Mucosa of gallbladder (tissue), 1 donor: Measurements from ENCODE around the gene EPN2. TPM values are rescaled to one million over a fixed set of nuclear protein-coding genes. Genes with fewer than 3 reads are reported as not detected.
A peak's percentile ranks its signal among the peaks of the same experiment; 100 is the strongest.

Source experiments
- DNase-seq: peaks from one replicate; pipeline ENCODE4 v3.0.0-alpha.2; 2020; ENCODE audit warnings: low spot score
- total RNA-seq: library from RNA; stranded (reverse); gene quantifications from one replicate; pipeline ENCODE4 v1.2.1, GENCODE V29; 2021
- donor health status: DM: no; HTN: no; CAD: no.

The EPN2 gene
- total RNA-seq, 1 donor from 2014 or later, result 47.0 TPM

GRCh38 chr17:19291646-19292376, 54.6 kb downstream of the EPN2 start:
- DNase-seq, result no peak

GRCh38 chr17:19292377-19292711, 55.2 kb downstream of the EPN2 start:
- no peak for DNase-seq

GRCh38 chr17:19294443-19294842, 57.3 kb downstream of the EPN2 start:
- DNase-seq, result no peak

- DNase-seq, result no peak
Measured at GRCh38 chr17:19295473-19296135, 58.4 kb downstream of the EPN2 start.

- DNase-seq, result no peak
Measured at GRCh38 chr17:19296786-19297778, 59.9 kb downstream of the EPN2 start.

DNA sequence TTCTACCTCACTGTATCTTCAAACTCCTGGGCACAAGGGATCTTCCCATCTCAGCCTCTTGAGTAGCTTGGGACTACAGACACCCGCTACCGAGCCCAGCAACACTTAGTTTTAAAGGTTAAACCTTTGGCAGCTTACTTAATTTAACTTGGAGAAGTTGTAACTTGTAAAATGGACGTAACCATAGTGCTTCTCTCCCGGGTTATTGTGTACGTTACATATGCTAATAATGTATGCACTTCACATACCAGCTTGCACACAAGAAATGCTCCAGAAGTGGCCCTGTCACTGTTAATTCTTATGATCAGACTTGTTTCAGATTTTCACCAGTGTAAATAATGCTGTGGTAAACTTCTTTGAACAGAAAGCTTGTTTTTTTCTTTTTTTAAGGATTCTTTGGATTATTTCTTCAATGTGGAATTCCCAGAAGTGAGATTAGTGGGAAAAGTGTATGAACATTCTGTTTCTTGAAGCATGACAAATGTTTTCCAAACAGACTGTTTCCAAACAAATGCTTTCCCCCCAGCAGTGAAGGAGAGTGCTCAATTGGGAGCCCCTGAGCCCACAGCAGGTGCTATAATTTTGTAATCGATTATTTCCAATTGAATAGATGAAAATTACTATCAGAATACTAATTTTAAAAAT, 61.5 kb downstream of the EPN2 start:
- DNase-seq, result no peak

GRCh38 chr17:19299214-19299747, 62.1 kb downstream of the EPN2 start:
- no peak for DNase-seq

- DNase-seq, result no peak
Measured at GRCh38 chr17:19299866-19300265, 62.7 kb downstream of the EPN2 start.

DNA sequence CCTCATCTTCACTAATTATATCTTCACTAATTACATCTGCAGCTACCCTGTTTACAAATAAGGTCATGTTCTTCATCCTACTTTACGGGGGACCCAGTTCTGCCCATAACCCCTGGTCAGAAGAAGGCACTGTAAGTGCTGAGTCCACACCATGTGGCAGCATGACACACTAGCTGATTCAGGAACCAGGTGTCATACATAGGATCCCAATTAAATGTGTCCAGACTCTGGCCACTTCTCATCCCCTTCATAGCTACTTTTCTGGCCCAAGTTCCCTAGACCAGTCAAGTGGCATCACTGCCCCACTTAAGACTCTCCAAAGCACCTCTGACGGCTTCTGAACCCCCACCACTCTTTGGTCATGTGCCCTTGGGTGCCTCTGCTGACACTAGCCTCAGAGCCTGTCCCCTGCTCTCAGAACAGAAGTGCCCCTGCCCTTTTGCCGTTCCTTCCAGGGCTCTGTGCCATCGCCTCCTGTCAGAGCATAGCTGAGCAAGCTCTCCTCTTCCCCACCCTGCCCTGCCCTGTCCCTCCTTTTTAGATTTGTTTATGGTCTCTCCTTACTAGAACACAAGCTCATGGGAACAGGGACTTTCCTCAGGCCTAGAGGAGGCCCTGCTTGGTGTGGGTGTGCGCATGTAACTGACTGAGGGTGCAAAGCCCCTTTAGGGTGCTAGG, 64.2 kb downstream of the EPN2 start:
- no peak for DNase-seq

DNA sequence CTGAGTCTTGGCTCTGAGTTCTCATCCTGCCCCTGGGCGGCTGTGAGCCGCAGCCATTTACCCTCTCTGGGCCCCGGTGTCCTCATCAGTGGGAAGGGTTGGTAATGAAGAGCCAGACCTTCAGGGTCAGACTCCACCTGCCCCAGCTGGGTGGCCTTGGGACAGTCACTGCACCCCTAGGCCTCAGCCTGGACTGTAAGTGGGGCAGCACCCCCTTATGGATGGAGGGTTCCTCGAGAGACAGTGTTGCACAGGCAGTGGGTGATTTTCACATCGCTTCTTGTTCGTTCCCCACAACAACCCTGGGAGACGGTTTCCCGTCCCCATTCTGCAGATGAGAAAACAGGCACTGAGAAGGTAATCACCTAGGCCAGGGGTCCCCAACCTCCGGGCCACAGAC, 64.8 kb downstream of the EPN2 start:
- no peak for DNase-seq

DNA sequence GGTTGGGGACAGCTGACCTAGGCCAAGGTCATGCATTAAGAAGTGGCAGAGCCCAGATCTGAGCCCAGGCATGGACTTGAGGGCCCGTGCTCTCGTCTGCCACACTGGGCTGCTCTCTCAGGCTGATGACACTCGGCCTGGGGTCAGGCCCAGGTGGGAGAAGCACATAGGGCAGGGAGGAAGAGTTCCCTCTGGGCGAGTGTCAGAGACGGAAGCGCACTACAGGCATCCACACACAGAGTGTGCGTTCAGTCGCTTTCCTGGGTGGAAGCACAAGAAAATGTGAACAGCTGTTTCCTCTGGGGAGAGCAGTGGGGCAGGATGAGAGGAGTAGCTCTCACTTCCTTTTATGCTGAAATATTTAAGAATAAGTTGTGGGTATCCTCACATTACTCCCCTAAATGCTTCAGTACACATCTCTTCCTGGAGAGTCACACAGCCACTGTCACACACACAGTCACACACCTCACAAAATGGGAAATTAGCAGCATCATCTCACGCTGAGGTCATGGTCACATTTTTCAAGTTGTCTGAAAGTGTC, 65.7 kb downstream of the EPN2 start:
- no peak for DNase-seq

DNA sequence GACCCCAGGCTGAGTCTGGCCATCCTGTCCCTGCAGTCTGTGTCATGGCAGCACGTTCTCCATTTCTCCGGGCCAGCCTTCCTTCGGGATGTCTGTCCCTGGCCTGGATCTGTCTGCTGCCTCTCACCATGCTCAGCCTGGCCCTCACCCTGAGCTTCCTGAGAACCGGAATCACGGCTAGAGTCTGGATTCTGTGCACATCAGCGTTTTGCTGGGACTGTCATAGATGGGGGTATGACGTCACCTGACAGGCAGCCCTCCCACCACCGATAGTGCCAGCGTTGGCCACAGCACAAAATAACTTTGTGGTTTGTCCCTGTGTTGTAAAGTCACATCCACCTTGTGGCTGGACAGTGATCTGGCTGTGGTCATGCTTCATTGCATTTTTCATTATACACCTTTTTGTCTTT, 66.2 kb downstream of the EPN2 start:
- no peak for DNase-seq

GRCh38 chr17:19304209-19304608, 67.0 kb downstream of the EPN2 start:
- DNase-seq, result peak; percentile 74

- DNase-seq, result no peak
Measured at GRCh38 chr17:19304751-19305150, 67.6 kb downstream of the EPN2 start.

DNA sequence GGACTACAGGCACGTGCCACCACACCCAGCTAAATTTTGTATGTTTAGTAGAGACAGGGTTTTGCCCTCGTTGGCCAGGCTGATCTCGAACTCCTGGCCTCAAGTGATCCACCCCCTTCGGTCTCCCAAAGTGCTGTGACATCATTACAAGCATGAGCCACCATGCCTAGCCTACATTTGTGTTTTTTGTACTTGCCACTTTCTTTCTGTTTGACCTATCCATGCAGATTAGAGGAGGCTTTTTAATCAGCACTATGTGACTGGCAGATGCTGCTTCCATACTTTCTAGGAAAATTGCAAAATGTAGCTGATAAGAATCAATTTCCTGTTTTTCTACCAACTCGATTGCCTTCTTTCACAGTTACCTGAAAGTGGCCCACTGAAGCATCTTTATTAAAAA, 68.1 kb downstream of the EPN2 start:
- DNase-seq, result no peak

- no peak for DNase-seq
Measured at GRCh38 chr17:19305761-19306159, 68.6 kb downstream of the EPN2 start.

GRCh38 chr17:19306160-19307111, 69.3 kb downstream of the EPN2 start:
- DNase-seq, result no peak

GRCh38 chr17:19307521-19307920, 70.4 kb downstream of the EPN2 start:
- no peak for DNase-seq

GRCh38 chr17:19308398-19308797, 71.2 kb downstream of the EPN2 start:
- no peak for DNase-seq

DNA sequence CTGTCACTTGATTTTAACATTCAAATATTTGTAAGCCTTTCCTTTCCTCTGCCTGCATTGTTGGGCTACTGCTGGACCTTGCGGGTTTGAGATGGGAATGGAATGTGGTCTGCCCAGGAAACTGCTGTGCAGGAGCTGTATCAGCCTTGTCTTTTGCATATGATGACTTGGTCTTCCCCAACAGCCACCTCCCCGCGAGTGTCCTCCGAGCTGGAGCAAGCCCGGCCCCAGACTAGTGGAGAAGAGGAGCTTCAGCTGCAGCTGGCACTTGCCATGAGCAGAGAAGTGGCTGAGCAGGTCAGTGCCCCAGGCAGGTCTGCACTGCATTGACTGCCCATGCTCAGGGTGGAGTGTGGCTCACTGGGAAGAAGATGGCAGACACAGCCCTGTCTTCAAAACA, 72.5 kb downstream of the EPN2 start:
- DNase-seq, result no peak
